GM21619 (cell line): Measurements from ENCODE around the gene ERCC4.
A peak's percentile ranks its signal among the peaks of the same experiment; 100 is the strongest.

Experiments used
- ATAC-seq: cut with Tn5 transposase; IDR thresholded peaks from one replicate; pipeline ENCODE4 v1.9.1; 2021; ENCODE audit not compliant: unreplicated experiment

Gene ERCC4

GRCh38 chr16:13988038-13988437 lies 68.1 kb downstream of the ERCC4 start:
- no peak for ATAC-seq

- no peak for ATAC-seq
Measured at GRCh38 chr16:13992322-13992721, 72.4 kb downstream of the ERCC4 start.

- no peak for ATAC-seq
Measured at GRCh38 chr16:13992976-13993375, 73.0 kb downstream of the ERCC4 start.

DNA sequence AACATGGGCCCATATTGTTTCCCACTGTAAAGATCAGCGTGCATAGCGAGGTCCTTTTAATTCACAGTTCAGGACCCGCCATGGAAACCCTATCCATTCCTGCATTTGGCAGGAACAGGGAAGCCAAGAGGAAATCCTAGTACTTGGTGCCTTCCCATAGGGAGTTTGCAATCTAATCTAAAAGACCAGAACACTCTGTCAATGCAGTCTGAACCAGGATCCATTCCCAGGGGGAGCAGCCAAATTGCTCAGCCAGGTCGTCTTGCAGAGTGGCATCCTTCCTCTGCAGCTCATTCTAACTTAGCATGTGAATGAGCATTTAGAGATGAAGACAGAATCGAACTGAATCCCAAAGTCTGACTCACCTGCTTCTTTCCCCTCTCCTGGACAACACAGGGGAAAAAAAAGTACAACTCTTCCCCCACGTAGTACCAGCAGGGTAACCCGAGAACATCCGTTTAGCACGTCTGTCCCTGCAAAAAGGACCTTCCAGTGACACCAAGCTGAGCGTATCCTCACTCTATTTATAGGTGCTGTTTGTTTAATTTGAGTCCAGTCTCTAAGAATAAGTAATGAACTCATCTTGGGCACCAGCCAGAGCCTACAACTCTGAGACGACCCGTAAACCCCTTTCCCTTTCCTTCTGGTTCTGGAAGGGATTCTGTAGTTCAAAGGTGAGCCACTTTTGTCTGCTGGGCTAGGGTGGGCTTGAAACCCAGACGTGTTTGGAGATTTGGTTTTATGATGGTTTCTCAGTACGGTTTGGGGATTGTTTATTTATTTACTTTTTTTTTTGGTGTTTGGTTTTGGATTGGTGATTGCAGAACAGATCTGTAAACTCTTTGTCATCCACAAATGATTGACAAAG lies 74.5 kb downstream of the ERCC4 start:
- ATAC-seq = no peak

DNA sequence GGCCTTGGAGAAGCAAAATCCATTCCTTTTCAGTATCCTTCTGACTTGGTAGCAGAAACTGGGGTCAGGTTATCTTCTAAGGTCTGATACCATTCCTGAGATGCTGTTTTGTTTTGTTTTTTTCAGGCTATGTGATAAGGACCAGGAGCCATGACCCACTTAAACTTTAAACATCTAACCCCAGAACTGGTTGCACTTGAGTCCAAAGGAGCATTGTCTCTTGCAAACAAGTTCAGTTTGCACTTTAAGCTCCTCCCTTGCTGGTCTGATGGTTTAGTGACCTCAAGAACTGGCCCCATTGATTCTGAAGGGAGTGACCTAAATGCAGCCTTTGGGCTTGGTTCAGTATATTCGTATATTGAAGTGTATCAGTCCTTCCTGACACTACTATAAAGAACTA lies 75.2 kb downstream of the ERCC4 start:
- no peak for ATAC-seq

DNA sequence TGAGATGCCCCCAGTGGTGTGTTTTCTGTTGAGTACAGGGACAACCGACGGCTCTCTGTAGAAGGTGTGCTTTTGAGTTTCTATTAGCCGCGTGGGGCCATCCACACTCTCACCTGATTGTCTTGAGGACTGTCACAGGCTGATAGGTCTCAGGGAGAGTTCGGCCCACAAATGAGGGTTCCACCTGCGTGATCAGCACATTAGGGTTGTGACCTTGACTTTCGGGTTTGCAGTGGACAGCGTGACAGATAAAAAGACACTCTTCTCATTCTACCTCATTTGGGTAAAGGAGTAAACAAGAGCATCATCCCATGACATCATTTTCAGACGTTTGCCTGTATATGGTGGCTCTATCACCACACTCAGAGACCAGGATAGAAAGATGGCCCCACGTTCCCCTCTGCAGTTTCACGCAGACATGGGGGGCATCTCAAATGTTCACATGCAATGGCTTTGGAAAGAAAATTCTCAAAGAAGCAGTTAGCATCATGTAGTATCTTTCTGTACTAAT lies 76.9 kb downstream of the ERCC4 start:
- no peak for ATAC-seq

DNA sequence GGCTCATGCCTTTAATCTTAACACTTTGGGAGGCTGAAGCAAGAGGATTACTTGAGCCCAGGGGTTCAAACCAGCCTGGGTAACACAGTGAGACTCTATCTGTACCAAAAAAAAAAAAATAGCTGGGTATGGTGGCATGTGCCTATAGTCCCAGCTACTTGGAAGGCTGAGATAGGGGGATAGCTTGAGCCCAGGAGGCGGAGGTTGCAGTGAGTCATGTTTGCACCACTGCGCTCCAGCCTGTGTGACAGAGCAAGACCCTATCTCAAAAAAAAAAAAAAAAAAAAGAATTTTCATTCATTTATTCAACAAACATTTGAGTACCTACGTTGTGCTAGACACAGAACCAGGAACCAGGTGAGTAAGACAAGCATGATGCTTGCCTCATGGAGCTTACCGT lies 77.6 kb downstream of the ERCC4 start:
- ATAC-seq = no peak

DNA sequence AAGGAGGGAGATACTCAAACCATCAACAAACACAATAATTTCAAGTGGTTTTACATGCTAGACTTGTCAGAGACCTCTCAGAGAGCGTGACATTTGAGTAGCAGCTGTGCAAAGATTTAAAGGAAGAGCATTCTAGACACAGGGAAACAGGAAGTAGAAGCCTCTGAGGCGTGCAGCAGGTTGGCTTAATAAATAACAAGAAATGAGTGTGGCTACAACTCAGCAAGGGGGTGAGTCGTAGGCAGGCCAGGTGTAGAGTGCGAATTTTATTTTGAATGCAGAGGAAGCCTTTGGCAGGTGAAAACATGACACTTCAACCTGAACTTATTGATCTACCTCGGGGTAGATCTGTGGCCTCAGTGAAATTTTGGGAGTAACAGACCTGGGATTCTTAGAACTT lies 78.0 kb downstream of the ERCC4 start:
- peak; percentile 94 for ATAC-seq

DNA sequence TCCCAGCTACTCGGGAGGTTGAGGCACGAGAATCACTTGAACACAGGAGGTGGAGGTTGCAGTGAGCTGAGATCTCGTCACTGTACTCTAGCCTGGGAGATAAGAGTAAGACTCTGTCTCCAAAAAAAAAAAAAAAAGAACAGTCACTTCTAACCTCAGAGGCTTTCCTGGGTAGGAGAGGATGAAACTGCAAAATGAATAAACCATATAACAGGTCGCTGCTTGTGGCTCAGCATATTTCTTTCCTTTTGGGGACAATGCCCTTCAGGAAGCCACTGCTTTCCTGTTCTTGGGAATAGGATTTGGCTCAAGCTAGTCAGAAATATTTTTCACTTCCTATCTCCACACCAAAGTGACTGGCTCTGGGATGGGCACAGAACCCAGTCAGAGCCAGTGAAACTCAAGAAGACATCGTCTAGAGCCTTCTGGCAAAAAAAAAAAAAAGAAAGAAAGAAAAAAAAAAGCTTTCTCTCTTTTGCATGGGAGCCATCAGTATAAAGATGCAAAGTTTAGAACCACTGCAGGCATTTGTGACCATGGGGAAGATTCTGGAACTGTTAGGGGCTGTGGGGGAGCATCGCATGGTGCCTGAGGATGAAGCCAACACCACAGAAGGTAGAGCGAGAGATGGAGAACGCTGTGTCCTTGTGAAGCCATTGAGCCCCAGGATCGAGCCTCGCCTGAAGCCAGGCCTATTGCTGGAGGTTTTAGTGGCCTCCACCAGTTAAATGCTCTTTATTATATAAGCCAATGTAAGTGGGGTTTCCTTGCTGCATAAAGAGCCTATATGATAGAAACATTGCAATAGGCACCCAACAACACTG lies 79.3 kb downstream of the ERCC4 start:
- ATAC-seq = no peak

GRCh38 chr16:13999895-14000425 lies 80.0 kb downstream of the ERCC4 start:
- no peak for ATAC-seq

- ATAC-seq = no peak
Measured at GRCh38 chr16:14001521-14001920, 81.6 kb downstream of the ERCC4 start.
